ENCODE results near the gene CFAP74.
"Not testable (repeated sequence)": the region's sequence is repeated elsewhere in the genome, so short reads cannot be mapped to it uniquely, and the experiment has no call there.

The CFAP74 gene

GRCh38 chr1:1943834-1944570 lies 59.6 kb downstream of the CFAP74 start:
- DNase-seq = peak; percentile 55

- no peak for DNase-seq
These were observed 60.6 kb downstream of the CFAP74 start for GRCh38 chr1:1942753-1943656.

DNA sequence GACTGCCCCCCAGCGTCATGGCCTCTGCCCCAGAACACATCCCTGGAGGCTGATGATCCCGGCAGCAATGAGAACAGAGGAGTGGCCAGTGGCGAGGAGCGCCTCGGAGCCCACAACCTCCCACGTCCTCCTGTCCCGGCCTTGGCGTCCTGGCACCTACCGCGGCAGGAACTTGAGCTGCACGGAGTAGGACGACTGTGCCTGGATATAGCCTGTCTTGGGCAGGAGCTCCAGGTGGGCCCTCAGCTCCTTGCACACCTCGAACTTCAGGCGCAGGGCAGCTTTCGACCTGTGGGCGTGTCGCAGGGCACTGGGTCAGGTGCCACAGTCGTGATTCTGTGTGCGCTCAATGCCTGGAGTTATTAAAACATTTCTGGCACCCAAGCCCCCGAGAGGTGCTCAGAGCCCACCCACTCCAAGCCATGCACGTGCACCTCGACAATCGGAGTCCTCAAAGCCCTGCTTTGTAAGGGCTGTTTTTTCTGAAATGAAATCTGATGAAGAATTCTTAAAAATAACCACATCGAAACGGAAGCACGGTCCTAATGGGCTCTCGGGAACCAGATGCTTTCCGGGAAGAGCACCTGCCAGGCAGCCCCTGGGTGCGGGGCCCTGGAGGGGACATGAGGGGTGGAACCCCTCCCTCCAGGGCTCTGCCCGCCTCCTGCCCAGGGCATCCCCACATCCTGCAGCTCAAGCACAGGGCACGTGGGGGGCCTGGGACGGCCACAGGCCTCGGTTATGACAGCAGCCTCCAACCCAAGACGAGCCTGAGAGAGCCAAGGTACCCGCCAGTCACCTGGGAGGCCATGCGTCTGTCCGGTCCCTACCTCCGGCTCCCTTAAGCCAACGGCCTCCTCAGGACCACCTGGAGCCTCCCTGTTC lies 61.5 kb downstream of the CFAP74 start:
- DNase-seq = no peak

DNA sequence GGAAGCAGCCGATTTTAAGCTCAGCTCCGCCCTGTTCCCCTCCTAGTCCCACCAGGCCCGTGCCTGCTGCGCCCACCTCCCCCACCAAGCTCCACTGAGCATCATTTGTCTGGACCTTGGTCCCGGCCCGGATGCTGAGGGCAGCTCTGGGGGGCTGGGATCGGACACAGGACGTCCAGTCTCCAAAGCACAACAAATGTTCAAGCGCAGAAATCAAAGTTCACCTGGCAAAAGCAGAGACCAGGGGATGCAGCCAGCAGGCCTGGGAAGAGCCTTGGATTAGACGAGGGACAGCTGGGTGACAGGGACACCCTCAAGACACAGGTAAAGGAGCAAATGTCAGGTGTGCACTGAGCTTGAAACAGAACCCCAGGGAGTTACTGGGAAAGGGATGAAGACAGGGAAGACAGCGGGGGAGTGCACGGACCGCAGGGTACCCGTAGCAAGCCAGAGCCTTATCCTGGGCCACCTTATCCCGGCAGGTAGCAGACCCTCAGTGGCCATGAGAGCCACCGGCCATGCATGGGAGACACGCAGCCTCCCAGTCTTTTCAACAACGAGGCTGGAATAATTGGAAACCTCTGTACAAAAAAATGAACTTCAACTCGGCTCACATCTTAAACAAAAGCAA lies 62.3 kb downstream of the CFAP74 start:
- DNase-seq = no peak

DNA sequence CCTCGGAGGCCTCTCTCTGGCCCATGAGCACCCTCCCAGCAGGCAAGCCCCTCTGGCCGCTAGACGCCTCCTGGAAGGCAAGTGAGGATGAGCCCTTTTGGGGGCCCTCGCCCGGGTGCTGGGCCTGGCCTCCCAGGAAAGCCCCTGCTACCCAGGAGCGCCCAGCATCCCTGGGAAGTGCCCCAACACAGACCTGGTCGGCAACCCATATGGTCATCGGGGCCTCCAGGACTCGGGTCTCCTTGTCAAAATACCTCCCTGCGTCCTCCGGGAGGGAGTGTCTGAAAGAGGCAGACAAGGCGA lies 63.5 kb downstream of the CFAP74 start:
- DNase-seq = no peak

- no peak for DNase-seq
These were observed 64.1 kb downstream of the CFAP74 start for GRCh38 chr1:1939296-1940122.

DNA sequence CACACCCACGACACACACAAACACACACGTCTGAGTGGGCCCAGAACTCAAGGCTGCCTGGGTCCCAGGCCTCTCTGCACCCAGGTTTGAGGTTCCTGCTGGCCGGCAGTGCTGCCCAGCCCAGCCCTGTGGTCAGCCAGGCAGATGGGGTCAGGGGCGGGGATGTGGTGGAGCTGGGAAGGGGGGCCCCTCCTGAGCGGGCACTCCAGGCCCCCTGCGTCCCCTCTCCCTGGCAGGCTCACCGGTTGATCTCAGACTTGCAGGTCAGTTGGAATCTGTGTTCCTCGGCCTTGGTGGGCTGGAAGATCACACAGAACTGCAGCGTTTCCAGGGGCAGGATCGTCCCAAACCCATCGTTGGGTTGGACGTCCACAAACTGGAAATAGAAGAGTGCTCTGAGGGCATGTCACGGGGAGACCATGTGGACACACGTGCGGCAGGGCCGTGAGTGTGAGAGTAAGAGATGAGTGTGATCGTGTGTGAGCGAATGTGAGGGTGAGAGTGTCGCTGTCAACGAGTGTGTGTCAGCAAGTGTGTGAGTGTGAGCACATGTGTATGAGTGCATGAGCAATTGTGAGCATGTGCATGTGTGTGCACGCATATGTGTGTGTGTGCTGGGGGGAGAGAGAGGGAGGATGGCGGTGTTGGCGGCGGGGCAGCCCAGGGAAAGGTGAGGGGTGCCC lies 64.8 kb downstream of the CFAP74 start:
- no peak for DNase-seq

GRCh38 chr1:1938276-1938573 lies 65.4 kb downstream of the CFAP74 start:
- DNase-seq = no peak

GRCh38 chr1:1937549-1938275 lies 65.9 kb downstream of the CFAP74 start:
- DNase-seq = no peak

GRCh38 chr1:1937061-1937460 lies 66.5 kb downstream of the CFAP74 start:
- no peak for DNase-seq

DNA sequence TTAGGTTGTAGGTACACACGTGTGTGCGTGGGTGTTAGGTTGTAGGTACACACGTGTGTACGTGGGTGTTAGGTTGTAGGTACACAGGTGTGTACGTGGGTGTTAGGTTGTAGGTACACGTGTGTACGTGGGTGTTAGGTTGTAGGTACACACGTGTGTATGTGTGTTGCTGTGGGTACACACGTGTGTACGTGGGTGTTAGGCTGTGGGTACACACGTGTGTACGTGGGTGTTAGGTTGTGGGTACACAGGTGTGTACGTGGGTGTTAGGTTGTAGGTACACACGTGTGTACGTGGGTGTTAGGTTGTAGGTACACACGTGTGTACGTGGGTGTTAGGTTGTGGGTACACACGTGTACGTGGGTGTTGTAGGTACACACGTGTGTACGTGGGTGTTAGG lies 68.7 kb downstream of the CFAP74 start:
- not testable (repeated sequence) for DNase-seq

DNA sequence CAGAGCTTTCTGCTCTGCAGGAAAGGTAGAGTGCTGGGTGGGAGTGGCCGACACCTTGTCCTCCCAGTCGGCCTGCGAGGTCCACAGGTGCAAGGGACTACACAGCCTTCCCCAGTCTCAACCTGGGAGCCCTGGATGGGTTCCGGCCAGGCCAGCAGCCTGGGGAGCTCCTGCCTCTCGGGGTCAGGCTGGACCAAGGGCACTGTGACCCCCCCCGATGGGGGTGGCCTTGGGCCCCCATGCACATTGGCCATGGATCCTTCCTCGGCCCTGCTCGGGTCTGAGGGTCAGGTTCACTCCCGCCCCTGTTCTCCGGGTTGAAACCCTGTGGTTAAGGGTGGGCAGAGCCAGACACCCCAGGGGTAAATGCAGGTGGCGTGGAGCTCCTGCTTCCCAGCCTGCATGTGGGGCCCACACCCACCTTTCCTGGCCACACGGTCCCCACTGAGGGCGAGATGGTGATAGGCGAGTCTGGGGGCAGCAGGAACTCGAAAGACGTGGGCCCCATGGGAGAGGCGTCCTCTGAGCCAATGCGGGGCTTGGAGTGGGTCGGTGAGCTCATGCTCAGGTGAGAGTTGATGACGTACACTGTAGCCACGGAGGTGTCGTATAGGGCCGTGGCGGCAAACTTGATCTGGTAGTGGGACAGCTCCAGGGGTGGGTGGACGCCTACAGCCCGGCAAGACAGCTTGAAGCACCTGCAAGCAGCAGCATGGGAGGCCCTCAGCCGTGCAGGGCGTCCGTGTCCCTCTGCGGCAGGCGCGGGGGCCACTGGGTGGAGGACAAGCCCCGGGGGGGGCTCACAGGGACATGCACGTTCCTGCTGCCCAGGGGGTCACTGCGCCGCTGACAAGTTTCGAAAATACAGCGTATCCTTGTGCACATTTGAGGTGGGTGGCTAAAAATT lies 73.7 kb downstream of the CFAP74 start:
- no peak for DNase-seq

DNA sequence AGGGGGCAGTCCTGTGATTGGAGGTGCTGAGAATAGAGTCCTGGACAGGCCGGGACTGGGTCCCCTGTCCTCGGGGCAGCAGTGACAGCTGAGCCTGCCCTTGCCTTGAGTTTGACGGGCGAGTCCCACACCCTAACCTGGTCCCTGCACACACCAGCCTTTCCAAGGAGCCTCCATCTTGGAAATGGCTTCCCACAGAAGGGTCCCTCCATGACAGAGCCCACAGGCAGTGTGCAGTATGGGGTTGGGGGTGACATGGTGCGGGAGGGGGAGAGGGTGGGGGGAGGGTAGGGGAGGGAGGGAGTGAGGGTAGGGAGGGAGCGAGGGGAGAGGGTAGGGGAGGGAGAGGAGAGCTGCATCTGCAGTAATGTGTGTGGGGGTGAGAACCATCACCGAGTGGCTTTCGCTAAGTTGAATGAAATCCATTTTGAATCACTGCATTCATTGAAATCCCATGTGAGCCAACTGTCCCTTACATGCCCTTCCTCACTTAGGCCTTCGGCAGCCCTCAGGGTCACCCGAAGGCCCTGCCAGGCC lies 74.4 kb downstream of the CFAP74 start:
- no peak for DNase-seq

GRCh38 chr1:1928231-1929101 lies 75.1 kb downstream of the CFAP74 start:
- no peak for DNase-seq

DNA sequence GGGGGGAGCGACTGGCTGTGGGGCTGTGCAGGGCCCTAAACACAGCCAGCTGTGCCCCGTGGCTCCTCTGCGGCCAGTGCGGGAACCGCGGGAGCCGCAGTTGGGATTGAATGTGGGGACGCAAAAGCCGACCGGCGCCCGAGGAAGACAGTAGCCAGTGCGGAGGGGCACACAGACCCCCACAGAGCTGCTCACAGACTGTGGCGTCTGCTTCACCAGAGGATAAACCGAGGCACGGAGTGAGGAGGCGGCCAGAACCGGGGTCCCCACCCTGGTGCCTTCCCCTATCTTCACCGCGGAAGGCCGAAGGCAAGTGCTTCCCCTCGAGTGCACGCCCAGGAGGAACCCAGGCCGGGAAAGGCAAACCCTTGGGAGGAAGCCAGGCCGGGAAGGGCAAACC lies 75.8 kb downstream of the CFAP74 start:
- DNase-seq = no peak

GRCh38 chr1:1926886-1927660 lies 76.5 kb downstream of the CFAP74 start:
- no peak for DNase-seq

GRCh38 chr1:1926346-1926811 lies 77.2 kb downstream of the CFAP74 start:
- DNase-seq = no peak

All from T-helper 9 cell (primary cell).